Naive thymus-derived CD4-positive, alpha-beta T cell (primary cell): ENCODE measurements around the gene LARGE1. TPM values are rescaled to one million over a fixed set of nuclear protein-coding genes. Genes with fewer than 3 reads are reported as not detected.
A peak's percentile ranks its signal among the peaks of the same experiment; 100 is the strongest.

Experiments used
- ATAC-seq: fragments of 150-1000 bp; cut with Tn5 transposase; 2 replicates; pipeline ENCODE4 v1.10.0; 2021; ENCODE audit warnings: mild to moderate bottlenecking, moderate library complexity
- CTCF ChIA-PET: fragments of 350-600 bp; sonication (Branson Sonifier 250); formaldehyde crosslinking; loops from one replicate; lab custom pipeline; 2021; ENCODE audit warnings: antibody characterized with exemption; lab: Charles Lee
- POLR2A ChIA-PET: fragments of 350-600 bp; sonication (Branson Sonifier 250); formaldehyde crosslinking; loops from one replicate; lab custom pipeline; 2021; ENCODE audit warnings: antibody characterized with exemption, inconsistent platforms; lab: Charles Lee
- DNase-seq, 9 donors: peaks; one replicate each; pipeline versions ENCODE4 v3.0.0 to v3.0.0-alpha.2; 2020 to 2022; ENCODE audit warnings: mixed read lengths in 1 of 9
- H3K27ac ChIP-seq: one replicate; pipeline ENCODE4 v1.7.0; 2013; ENCODE audit warnings: mild to moderate bottlenecking, low read depth, low read length, moderate library complexity
- H3K27me3 ChIP-seq, 2 donors: one replicate each; pipeline ENCODE4 v1.7.0; 2013; ENCODE audit warnings: low read length in 2 of 2, mild to moderate bottlenecking in 2 of 2, moderate library complexity in 2 of 2; ENCODE audit not compliant: control insufficient read depth in 2 of 2, insufficient read depth in 2 of 2
- H3K36me3 ChIP-seq, 3 experiments: 1 replicate in 2 of 3; 2 replicates in 1 of 3; pipeline ENCODE4 v1.7.0; 2013; ENCODE audit warnings: low read length in 3 of 3, mild to moderate bottlenecking in 3 of 3, moderate library complexity in 1 of 3; ENCODE audit not compliant: insufficient read depth in 3 of 3, control insufficient read depth in 2 of 3
- H3K4me1 ChIP-seq, 2 donors: one replicate each; pipeline ENCODE4 v1.7.0; 2013; ENCODE audit warnings: low read length in 2 of 2, mild to moderate bottlenecking in 2 of 2, moderate library complexity in 1 of 2; ENCODE audit not compliant: control insufficient read depth in 2 of 2, insufficient read depth in 2 of 2
- H3K4me3 ChIP-seq: 2 replicates; pipeline ENCODE4 v1.7.0; 2013; ENCODE audit warnings: mild to moderate bottlenecking, low read length
- H3K9me3 ChIP-seq, 3 experiments: 1 replicate in 2 of 3; 2 replicates in 1 of 3; pipeline ENCODE4 v1.7.0; 2013; ENCODE audit warnings: low read length in 3 of 3; ENCODE audit not compliant: control insufficient read depth in 2 of 3
- H3K27ac Mint-ChIP-seq, 9 donors: one replicate each; pipeline ENCODE4 v1.8.0; 2020 to 2022; ENCODE audit warnings: mixed read lengths in 9 of 9, mild to moderate bottlenecking in 8 of 9, moderate library complexity in 5 of 9, inconsistent platforms in 2 of 9
- H3K27me3 Mint-ChIP-seq, 5 donors: one replicate each; pipeline ENCODE4 v1.8.0; 2021 to 2022; ENCODE audit warnings: mixed read lengths in 5 of 5, mild to moderate bottlenecking in 1 of 5
- H3K36me3 Mint-ChIP-seq, 5 donors: one replicate each; pipeline ENCODE4 v1.8.0; 2020 to 2022; ENCODE audit warnings: mixed read lengths in 5 of 5, mild to moderate bottlenecking in 3 of 5, inconsistent platforms in 1 of 5
- H3K4me1 Mint-ChIP-seq, 7 donors: one replicate each; pipeline ENCODE4 v1.8.0; 2020 to 2022; ENCODE audit warnings: mixed read lengths in 7 of 7, mild to moderate bottlenecking in 3 of 7, inconsistent platforms in 1 of 7
- H3K4me3 Mint-ChIP-seq, 10 donors: one replicate each; pipeline ENCODE4 v1.8.0; 2020 to 2022; ENCODE audit warnings: mild to moderate bottlenecking in 10 of 10, mixed read lengths in 10 of 10, moderate library complexity in 6 of 10, inconsistent platforms in 2 of 10
- H3K9me3 Mint-ChIP-seq, 11 donors: one replicate each; pipeline ENCODE4 v1.8.0; 2020 to 2022; ENCODE audit warnings: mixed read lengths in 11 of 11, mild to moderate bottlenecking in 4 of 11, inconsistent platforms in 1 of 11, moderate library complexity in 1 of 11
- intact Hi-C, 2 donors: fragments of 100-400 bp; cut with micrococcal nuclease; formaldehyde crosslinking; loops; one replicate each; pipeline ENCODE4 v1.15.1; 2023
- polyA plus RNA-seq, 2 donors: library from polyadenylated mRNA; unstranded; fragments of 300-500 nt; fragmentation: Illumina TruSeq; gene quantifications; one replicate each; pipeline ENCODE4 v1.2.3, GENCODE V29; 2021
- total RNA-seq, 6 experiments: library from RNA in 5 of 6; stranded (reverse) in 5 of 6; gene quantifications; 1 replicate in 5 of 6; 2 replicates in 1 of 6; pipeline ENCODE4 v1.2.3 and lab custom pipeline; 2021 to 2026

Gene LARGE1
- total and polyA plus RNA-seq, 7 experiments from 2014 or later, result 2.3 to 4.8 (median 3.0) TPM; not detected in 3

DNA sequence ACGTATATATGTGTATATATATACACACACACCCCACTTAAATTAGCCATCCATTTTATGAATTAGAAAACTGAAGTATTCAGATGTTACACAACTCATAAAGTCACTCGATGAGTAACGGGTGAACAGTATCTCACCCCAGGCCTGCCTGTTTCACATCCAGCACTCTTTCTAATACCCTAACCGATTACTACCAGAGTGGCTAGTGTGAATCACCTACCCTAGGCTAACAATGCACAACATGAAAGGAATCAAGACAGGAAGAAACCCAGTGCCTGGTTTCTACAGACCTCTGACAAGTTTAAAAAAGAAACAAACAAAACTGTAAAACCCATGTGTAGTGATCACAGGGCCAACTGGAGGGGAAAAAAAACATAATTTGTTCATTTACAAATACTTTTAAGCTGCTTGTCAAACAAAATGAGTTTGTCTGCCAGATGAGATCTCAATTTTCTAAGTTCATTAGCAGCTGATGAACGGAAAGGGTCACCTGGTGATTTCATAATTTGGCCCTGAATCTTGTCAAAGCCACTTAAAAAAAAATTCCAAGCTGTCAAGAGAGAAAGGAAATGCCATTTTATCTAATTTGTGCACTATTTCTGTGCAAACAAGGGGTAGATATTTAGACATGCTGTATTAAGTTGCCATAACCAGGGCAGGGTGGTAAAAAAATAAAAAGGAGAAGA is 134.8 kb downstream of the LARGE1 start:
- DNase-seq, result no peak
- H3K27ac Mint-ChIP-seq, result no peak overlapping the region
- no peaks in the 10 kb centered on the region for H3K27me3 Mint-ChIP-seq
- Histone ChIP-seq H3K9me3 (peaks cover 0 to 17% (median 0%) of the 10 kb centered on the region in 3 experiments), H3K36me3 (no peaks in the 10 kb centered on the region), H3K27ac (no peak overlapping the region), H3K4me1 (no peaks in the 10 kb centered on the region), H3K4me3 (no peak overlapping the region), H3K27me3 (no peaks in the 10 kb centered on the region)
- H3K9me3 Mint-ChIP-seq, result peaks cover 7 to 47% (median 16%) of the 10 kb centered on the region in 11 donors
- peaks cover 0 to 5% (median 0%) of the 10 kb centered on the region in 5 donors for H3K36me3 Mint-ChIP-seq
- H3K4me1 Mint-ChIP-seq, result peaks cover 0 to 1% (median 0%) of the 10 kb centered on the region in 7 donors
- POLR2A ChIA-PET, result no interaction called here
- intact Hi-C loops, result no loop called here
- ATAC-seq, result no peak
- CTCF ChIA-PET, result no interaction called here
- H3K4me3 Mint-ChIP-seq, result no peak overlapping the region

DNA sequence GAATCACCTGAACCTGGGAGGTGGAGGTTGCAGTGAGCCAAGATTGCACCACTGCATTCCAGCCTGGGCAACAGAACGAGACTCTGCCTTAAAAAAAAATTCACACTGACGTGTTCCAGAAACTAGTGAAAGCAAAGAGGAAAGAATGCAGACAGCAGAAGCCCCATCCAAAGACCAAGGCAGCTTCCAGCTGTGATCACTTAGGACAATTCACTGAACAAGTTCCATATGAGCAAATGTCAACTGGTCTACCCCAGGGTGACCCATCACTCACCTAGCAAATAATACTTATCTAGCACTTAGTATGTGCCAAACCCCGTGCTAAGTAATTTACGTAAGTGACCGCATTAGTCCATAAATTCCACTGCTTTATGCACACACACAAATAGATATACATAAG is 138.9 kb downstream of the LARGE1 start:
- DNase-seq, result no peak
- Histone ChIP-seq H3K27me3 (no peaks in the 10 kb centered on the region), H3K9me3 (no peaks in the 10 kb centered on the region), H3K4me3 (no peak overlapping the region), H3K4me1 (no peaks in the 10 kb centered on the region), H3K36me3 (no peaks in the 10 kb centered on the region), H3K27ac (no peak overlapping the region)
- no peak overlapping the region for H3K27ac Mint-ChIP-seq
- H3K27me3 Mint-ChIP-seq, result no peaks in the 10 kb centered on the region
- H3K4me3 Mint-ChIP-seq, result no peak overlapping the region
- no peak for ATAC-seq
- no peaks in the 10 kb centered on the region for H3K36me3 Mint-ChIP-seq
- H3K9me3 Mint-ChIP-seq, result peaks cover 0 to 25% (median 6%) of the 10 kb centered on the region in 11 donors
- ChIA-PET CTCF (no interaction called here), POLR2A (no interaction called here)
- H3K4me1 Mint-ChIP-seq, result peaks cover 0 to 1% (median 0%) of the 10 kb centered on the region in 7 donors
- intact Hi-C loops, result no loop called here

DNA sequence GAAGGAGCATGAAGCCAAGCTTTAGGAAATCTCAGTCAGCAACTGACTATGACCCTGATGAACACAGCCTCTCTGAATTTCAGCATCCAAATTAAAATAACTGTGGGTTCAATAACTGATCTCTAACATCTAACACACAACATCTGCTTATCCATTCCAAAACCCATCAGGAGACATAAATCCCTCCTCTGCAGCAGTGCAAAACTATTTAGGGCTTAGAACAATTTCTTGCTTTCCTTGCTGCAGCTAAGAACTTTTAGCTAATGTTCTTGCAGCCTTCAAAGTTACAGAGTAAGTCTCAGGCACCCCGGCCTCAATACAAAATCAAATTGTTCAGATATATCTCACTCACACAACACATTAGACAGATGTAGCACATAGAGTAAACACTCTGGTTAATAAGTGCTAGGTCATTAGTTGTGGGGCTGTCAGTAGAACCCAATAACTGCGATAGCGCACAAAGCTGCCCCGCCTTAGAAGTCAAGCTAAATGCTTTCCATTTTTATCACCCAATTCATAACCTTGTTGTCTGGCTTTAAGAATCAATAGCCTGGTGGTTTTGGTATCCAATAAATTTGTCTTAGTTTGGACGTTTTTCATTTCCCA is 139.6 kb downstream of the LARGE1 start:
- CTCF ChIA-PET, result no interaction called here
- no peaks in the 10 kb centered on the region for H3K27me3 ChIP-seq
- H3K4me1 Mint-ChIP-seq, result peaks cover 0 to 1% (median 0%) of the 10 kb centered on the region in 7 donors
- no peaks in the 10 kb centered on the region for H3K9me3 ChIP-seq
- intact Hi-C loops, result no loop called here
- peaks cover 0 to 27% (median 6%) of the 10 kb centered on the region in 11 donors for H3K9me3 Mint-ChIP-seq
- DNase-seq (no peak), ATAC-seq (no peak)
- H3K27me3 Mint-ChIP-seq, result no peaks in the 10 kb centered on the region
- no peaks in the 10 kb centered on the region for H3K4me1 ChIP-seq
- H3K36me3 ChIP-seq, result no peaks in the 10 kb centered on the region
- no peak overlapping the region for H3K4me3 Mint-ChIP-seq
- H3K36me3 Mint-ChIP-seq, result no peaks in the 10 kb centered on the region
- POLR2A ChIA-PET, result no interaction called here
- no peak overlapping the region for H3K27ac Mint-ChIP-seq
- H3K4me3 ChIP-seq, result no peak overlapping the region
- no peak overlapping the region for H3K27ac ChIP-seq

DNA sequence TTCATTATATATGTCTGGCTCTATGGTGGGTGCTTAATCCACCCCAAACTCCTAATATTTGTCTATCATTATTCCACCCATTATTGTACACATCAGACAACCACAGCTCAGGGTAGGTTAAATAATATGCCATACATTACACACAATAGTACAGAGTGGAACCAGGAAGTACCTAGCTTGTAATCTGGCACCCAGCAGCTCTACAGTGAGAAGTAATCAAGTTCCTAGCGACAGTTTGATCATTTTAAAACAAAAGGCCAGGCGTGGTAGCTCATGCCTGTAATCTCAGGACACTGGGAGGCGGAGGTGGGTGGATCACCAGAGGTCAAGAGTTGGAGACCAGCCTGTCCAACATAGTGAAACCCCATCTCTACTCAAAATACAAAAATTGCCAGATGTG is 141.0 kb downstream of the LARGE1 start:
- no peak overlapping the region for H3K27ac ChIP-seq
- ATAC-seq (no peak), DNase-seq (no peak)
- Mint-ChIP-seq H3K27me3 (no peaks in the 10 kb centered on the region), H3K4me1 (peaks cover 0 to 1% (median 0%) of the 10 kb centered on the region in 7 donors), H3K36me3 (no peaks in the 10 kb centered on the region), H3K9me3 (peaks cover 0 to 24% (median 6%) of the 10 kb centered on the region in 11 donors), H3K27ac (peak overlapping the region in 1 of 9 donors; percentile 23), H3K4me3 (no peak overlapping the region)
- no peaks in the 10 kb centered on the region for H3K27me3 ChIP-seq
- no peaks in the 10 kb centered on the region for H3K4me1 ChIP-seq
- ChIA-PET POLR2A (no interaction called here), CTCF (no interaction called here)
- H3K4me3 ChIP-seq, result no peak overlapping the region
- intact Hi-C loops, result no loop called here
- H3K36me3 ChIP-seq, result no peaks in the 10 kb centered on the region
- H3K9me3 ChIP-seq, result no peaks in the 10 kb centered on the region

DNA sequence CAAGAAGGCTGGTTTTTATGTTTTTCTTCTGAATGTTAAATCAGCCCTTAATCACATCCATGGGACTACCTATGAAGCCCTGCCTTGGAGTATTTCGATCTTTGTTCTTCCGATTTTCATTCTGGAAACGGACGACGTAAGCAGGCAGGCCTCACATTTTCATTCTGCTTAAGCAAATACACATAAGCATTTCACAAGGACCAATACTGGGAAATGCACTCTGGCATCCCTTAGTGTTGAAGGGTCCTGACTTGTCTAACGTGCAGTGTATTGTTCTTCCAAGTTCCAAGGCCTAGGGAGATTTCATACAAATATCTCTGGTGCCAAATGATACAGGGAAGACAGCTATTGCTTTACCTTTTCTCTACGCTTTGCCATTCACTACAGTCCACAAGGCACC is 143.8 kb downstream of the LARGE1 start:
- no peak overlapping the region for H3K27ac Mint-ChIP-seq
- Histone ChIP-seq H3K4me1 (no peaks in the 10 kb centered on the region), H3K27me3 (no peaks in the 10 kb centered on the region), H3K36me3 (no peaks in the 10 kb centered on the region), H3K27ac (no peak overlapping the region), H3K9me3 (no peaks in the 10 kb centered on the region), H3K4me3 (no peak overlapping the region)
- ATAC-seq (no peak), DNase-seq (no peak)
- H3K36me3 Mint-ChIP-seq, result no peaks in the 10 kb centered on the region
- CTCF ChIA-PET, result no interaction called here
- POLR2A ChIA-PET, result no interaction called here
- intact Hi-C loops, result no loop called here
- no peaks in the 10 kb centered on the region for H3K27me3 Mint-ChIP-seq
- H3K9me3 Mint-ChIP-seq, result peaks cover 0 to 23% (median 6%) of the 10 kb centered on the region in 11 donors
- H3K4me1 Mint-ChIP-seq, result no peaks in the 10 kb centered on the region
- no peak overlapping the region for H3K4me3 Mint-ChIP-seq

DNA sequence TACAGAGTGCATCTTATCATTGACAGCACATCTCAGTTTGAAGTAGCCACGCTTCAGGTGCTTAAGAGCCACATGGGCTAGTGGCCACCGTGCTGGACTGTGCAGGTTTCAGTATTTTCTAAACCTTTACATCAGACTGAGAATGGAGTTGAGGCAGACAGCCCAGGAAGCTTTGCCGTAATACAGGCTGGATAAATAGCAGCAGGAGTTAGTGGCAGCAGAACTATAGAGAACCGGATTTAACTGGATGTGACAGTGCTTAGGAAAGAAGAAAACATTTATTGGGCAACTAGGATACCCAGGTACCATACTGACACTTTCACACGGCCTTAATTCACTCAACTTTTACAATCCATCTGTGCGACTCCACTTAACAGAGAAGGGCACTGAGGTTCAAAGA is 145.5 kb downstream of the LARGE1 start:
- Histone ChIP-seq H3K27ac (no peak overlapping the region), H3K36me3 (no peaks in the 10 kb centered on the region), H3K9me3 (no peaks in the 10 kb centered on the region), H3K4me1 (no peaks in the 10 kb centered on the region), H3K4me3 (no peak overlapping the region), H3K27me3 (no peaks in the 10 kb centered on the region)
- H3K36me3 Mint-ChIP-seq, result no peaks in the 10 kb centered on the region
- POLR2A ChIA-PET, result no interaction called here
- no peaks in the 10 kb centered on the region for H3K27me3 Mint-ChIP-seq
- no peaks in the 10 kb centered on the region for H3K4me1 Mint-ChIP-seq
- DNase-seq (no peak), ATAC-seq (no peak)
- CTCF ChIA-PET, result no interaction called here
- intact Hi-C loops, result no loop called here
- H3K27ac Mint-ChIP-seq, result no peak overlapping the region
- no peak overlapping the region for H3K4me3 Mint-ChIP-seq
- H3K9me3 Mint-ChIP-seq, result peaks cover 0 to 18% (median 6%) of the 10 kb centered on the region in 11 donors

DNA sequence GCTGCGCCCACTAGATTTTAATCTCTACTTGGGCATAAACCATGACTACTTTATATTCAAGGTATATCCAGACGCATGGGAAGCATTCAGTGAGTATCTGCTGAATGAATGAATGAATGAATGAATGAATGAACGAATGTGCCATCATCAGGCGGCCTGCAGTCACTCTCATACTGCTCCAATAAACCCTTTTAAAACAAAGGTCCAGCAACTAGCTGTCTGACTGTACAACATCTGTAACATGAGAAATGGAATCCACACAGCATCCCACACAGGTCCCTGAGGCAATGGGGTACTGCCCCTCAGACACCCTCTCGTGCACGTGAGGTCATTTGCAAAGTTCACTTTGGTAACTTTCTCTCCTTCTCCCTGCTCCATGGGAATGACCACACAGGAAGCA is 147.5 kb downstream of the LARGE1 start:
- POLR2A ChIA-PET, result no interaction called here
- DNase-seq (no peak), ATAC-seq (no peak)
- Mint-ChIP-seq H3K9me3 (peaks cover 0 to 17% (median 7%) of the 10 kb centered on the region in 11 donors), H3K27me3 (no peaks in the 10 kb centered on the region), H3K36me3 (no peaks in the 10 kb centered on the region), H3K4me3 (no peak overlapping the region), H3K27ac (no peak overlapping the region), H3K4me1 (no peaks in the 10 kb centered on the region)
- Histone ChIP-seq H3K27me3 (no peaks in the 10 kb centered on the region), H3K27ac (no peak overlapping the region), H3K9me3 (no peaks in the 10 kb centered on the region), H3K4me3 (no peak overlapping the region), H3K4me1 (no peaks in the 10 kb centered on the region), H3K36me3 (no peaks in the 10 kb centered on the region)
- intact Hi-C loops, result no loop called here
- CTCF ChIA-PET, result no interaction called here
